PC-9 (cell line): ENCODE measurements around the gene MUC5AC. TPM values are rescaled to one million over a fixed set of nuclear protein-coding genes. Genes with fewer than 3 reads are reported as not detected.

ENCODE experiments used
- BruUV-seq: library from RNA; stranded (reverse); fragments of 400-500 nt; replicated peaks from 2 replicates; lab custom pipeline; 2021; lab: Mats Ljungman, UMichigan
- CTCF ChIA-PET: fragments of 300-600 bp; sonication (Branson Sonifier 250); formaldehyde crosslinking; loops from one replicate; lab custom pipeline; 2022; ENCODE audit warnings: antibody characterized with exemption; lab: Charles Lee
- POLR2A ChIA-PET: fragments of 300-600 bp; sonication (Branson Sonifier 250); formaldehyde crosslinking; loops from one replicate; lab custom pipeline; 2022; ENCODE audit warnings: antibody characterized with exemption; ENCODE audit not compliant: unreplicated experiment; lab: Charles Lee
- DNase-seq, 2 experiments: peaks; one replicate each; pipeline versions ENCODE4 v3.0.0 to v3.0.0-alpha.2; 2015 to 2022; ENCODE audit warnings: mixed read lengths in 1 of 2
- H2AFZ ChIP-seq: fragments of 200-600 bp; sonication (generic); 2 replicates; pipeline ENCODE4 v1.8.1; 2017; ENCODE audit warnings: antibody characterized with exemption
- H3F3A ChIP-seq: fragments of 200-600 bp; sonication (generic); 2 replicates; pipeline ENCODE4 v1.8.1; 2017; ENCODE audit warnings: antibody characterized with exemption, mild to moderate bottlenecking, low read depth; ENCODE audit not compliant: insufficient read depth
- H3K27ac ChIP-seq: fragments of 200-600 bp; sonication (generic); 2 replicates; pipeline ENCODE4 v1.6.1; 2016; ENCODE audit warnings: mixed run types
- H3K27me3 ChIP-seq: fragments of 200-600 bp; sonication (generic); 2 replicates; pipeline ENCODE4 v1.6.1; 2016; ENCODE audit warnings: low read depth, mixed run types; ENCODE audit not compliant: insufficient read depth
- H3K36me3 ChIP-seq: fragments of 200-600 bp; sonication (generic); 2 replicates; pipeline ENCODE4 v1.6.1; 2016; ENCODE audit warnings: low read depth, mixed run types
- H3K4me1 ChIP-seq: fragments of 200-600 bp; sonication (generic); replicated peaks from 2 replicates; pipeline ENCODE4 v1.6.1; 2016; ENCODE audit warnings: mixed run types; ENCODE audit not compliant: insufficient read depth
- H3K4me2 ChIP-seq: fragments of 200-600 bp; sonication (generic); 2 replicates; pipeline ENCODE4 v1.6.1; 2017; ENCODE audit warnings: mixed run types
- H3K4me3 ChIP-seq: fragments of 200-600 bp; sonication (generic); 2 replicates; pipeline ENCODE4 v1.6.1; 2016; ENCODE audit warnings: mixed run types
- H3K79me2 ChIP-seq: fragments of 200-600 bp; sonication (generic); 2 replicates; pipeline ENCODE4 v1.6.1; 2017; ENCODE audit warnings: low read depth, mixed run types
- H3K9me2 ChIP-seq: fragments of 200-600 bp; sonication (generic); 2 replicates; pipeline ENCODE4 v1.8.1; 2017; ENCODE audit warnings: mild to moderate bottlenecking; ENCODE audit not compliant: insufficient read depth
- H3K9me3 ChIP-seq: fragments of 200-600 bp; sonication (generic); 2 replicates; pipeline ENCODE4 v1.8.1; 2016; ENCODE audit warnings: low read depth; ENCODE audit not compliant: insufficient read depth
- H4K20me1 ChIP-seq: fragments of 200-600 bp; sonication (generic); 2 replicates; pipeline ENCODE4 v1.8.1; 2017; ENCODE audit not compliant: insufficient read depth
- CTCF ChIP-seq: fragments of 200-600 bp; sonication (generic); conservative IDR thresholded peaks from 2 replicates; pipeline ENCODE4 v1.6.1; 2017; ENCODE audit warnings: mixed run types, antibody characterized with exemption, mild to moderate bottlenecking, moderate library complexity
- EZH2 ChIP-seq: fragments of 200-600 bp; sonication (generic); IDR thresholded peaks from 2 replicates; pipeline ENCODE4 v1.8.0; 2017; ENCODE audit warnings: antibody characterized with exemption, low read depth
- intact Hi-C: fragments of 100-400 bp; cut with micrococcal nuclease; formaldehyde crosslinking; loops from one replicate; pipeline ENCODE4 v1.10.0; 2022; ENCODE audit not compliant: unreplicated experiment
- total RNA-seq: library from RNA; stranded (reverse); gene quantifications from 2 replicates; pipeline ENCODE4 v1.2.3, GENCODE V29; 2021

Gene MUC5AC
- total RNA-seq, 1 experiment from 2014 or later = 0.09 TPM

GRCh38 chr11:1174441-1175370 lies 17.0 kb downstream of the MUC5AC start:
- no peaks in the 10 kb centered on the region for H3K9me2 ChIP-seq
- no peaks in the 10 kb centered on the region for H3F3A ChIP-seq
- H3K9me3 ChIP-seq = no peaks in the 10 kb centered on the region
- no peaks in the 10 kb centered on the region for H3K4me1 ChIP-seq
- no peak overlapping the region for H2AFZ ChIP-seq
- no peaks in the 10 kb centered on the region for H3K79me2 ChIP-seq
- ChIA-PET CTCF (no interaction called here), POLR2A (no interaction called here)
- no peaks in the 10 kb centered on the region for H3K36me3 ChIP-seq
- no peak overlapping the region for H3K27ac ChIP-seq
- intact Hi-C loops = no loop called here
- H3K4me2 ChIP-seq = no peak overlapping the region
- TF ChIP-seq EZH2 = no peak
- TF ChIP-seq CTCF = no peak
- no TSS peak for BruUV-seq
- no peak overlapping the region for H3K4me3 ChIP-seq
- H3K27me3 ChIP-seq = no peaks in the 10 kb centered on the region
- H4K20me1 ChIP-seq = no peaks in the 10 kb centered on the region
- no peak for DNase-seq

- H2AFZ ChIP-seq = no peak overlapping the region
- H3F3A ChIP-seq = no peaks in the 10 kb centered on the region
- no peaks in the 10 kb centered on the region for H3K79me2 ChIP-seq
- ChIA-PET CTCF (no interaction called here), POLR2A (no interaction called here)
- no peak overlapping the region for H3K27ac ChIP-seq
- H3K27me3 ChIP-seq = 0 out of 2 replicates have a peak, but pooled peaks cover 4% of the 10 kb centered on the region
- no peaks in the 10 kb centered on the region for H3K9me2 ChIP-seq
- no peaks in the 10 kb centered on the region for H3K9me3 ChIP-seq
- H3K4me2 ChIP-seq = no peak overlapping the region
- H3K4me3 ChIP-seq = no peak overlapping the region
- intact Hi-C loops = no loop called here
- H3K36me3 ChIP-seq = no peaks in the 10 kb centered on the region
- no peak for TF ChIP-seq EZH2
- no peak for TF ChIP-seq CTCF
- H4K20me1 ChIP-seq = no peaks in the 10 kb centered on the region
- BruUV-seq = no TSS peak
- no peak for DNase-seq
- H3K4me1 ChIP-seq = no peaks in the 10 kb centered on the region
Observed at GRCh38 chr11:1175461-1176223, 17.9 kb downstream of the MUC5AC start.

- no peaks in the 10 kb centered on the region for H3K9me3 ChIP-seq
- 0 out of 2 replicates have a peak, but pooled peaks cover 4% of the 10 kb centered on the region for H3K27me3 ChIP-seq
- BruUV-seq = no TSS peak
- H3F3A ChIP-seq = no peaks in the 10 kb centered on the region
- no peak for TF ChIP-seq CTCF
- TF ChIP-seq EZH2 = no peak
- CTCF ChIA-PET = no interaction called here
- intact Hi-C loops = no loop called here
- H3K36me3 ChIP-seq = no peaks in the 10 kb centered on the region
- H3K79me2 ChIP-seq = no peaks in the 10 kb centered on the region
- no peak for DNase-seq
- H4K20me1 ChIP-seq = no peaks in the 10 kb centered on the region
- H3K4me2 ChIP-seq = no peak overlapping the region
- no peak overlapping the region for H3K4me3 ChIP-seq
- H3K27ac ChIP-seq = no peak overlapping the region
- no peak overlapping the region for H2AFZ ChIP-seq
- no peaks in the 10 kb centered on the region for H3K4me1 ChIP-seq
- POLR2A ChIA-PET = no interaction called here
- no peaks in the 10 kb centered on the region for H3K9me2 ChIP-seq
Observed at GRCh38 chr11:1176224-1177019, 18.7 kb downstream of the MUC5AC start.
